Body of pancreas (tissue), 4 donors: ENCODE results near the gene NMNAT3.

ENCODE experiments used
- POLR2A ChIP-seq, 3 donors: fragments of 450-650 bp; IDR thresholded peaks; one replicate each; pipeline ENCODE4 v1.6.1; 2016; ENCODE audit warnings: antibody characterized with exemption in 3 of 3, mild to moderate bottlenecking in 2 of 3
- TF ChIP-seq, protein P1 (sequence below), 7 experiments: fragments of 450-650 bp in 4 of 7; fragments of 200-600 bp in 3 of 7; sonication (generic) in 3 of 7; IDR thresholded peaks; one replicate each; pipeline ENCODE4 v1.5.1; 2016 to 2019; ENCODE audit warnings: antibody characterized with exemption in 7 of 7

GRCh38 chr3:139679220-139679775 lies 1.5 kb upstream of the NMNAT3 start:
- TF ChIP-seq, protein P1, sequence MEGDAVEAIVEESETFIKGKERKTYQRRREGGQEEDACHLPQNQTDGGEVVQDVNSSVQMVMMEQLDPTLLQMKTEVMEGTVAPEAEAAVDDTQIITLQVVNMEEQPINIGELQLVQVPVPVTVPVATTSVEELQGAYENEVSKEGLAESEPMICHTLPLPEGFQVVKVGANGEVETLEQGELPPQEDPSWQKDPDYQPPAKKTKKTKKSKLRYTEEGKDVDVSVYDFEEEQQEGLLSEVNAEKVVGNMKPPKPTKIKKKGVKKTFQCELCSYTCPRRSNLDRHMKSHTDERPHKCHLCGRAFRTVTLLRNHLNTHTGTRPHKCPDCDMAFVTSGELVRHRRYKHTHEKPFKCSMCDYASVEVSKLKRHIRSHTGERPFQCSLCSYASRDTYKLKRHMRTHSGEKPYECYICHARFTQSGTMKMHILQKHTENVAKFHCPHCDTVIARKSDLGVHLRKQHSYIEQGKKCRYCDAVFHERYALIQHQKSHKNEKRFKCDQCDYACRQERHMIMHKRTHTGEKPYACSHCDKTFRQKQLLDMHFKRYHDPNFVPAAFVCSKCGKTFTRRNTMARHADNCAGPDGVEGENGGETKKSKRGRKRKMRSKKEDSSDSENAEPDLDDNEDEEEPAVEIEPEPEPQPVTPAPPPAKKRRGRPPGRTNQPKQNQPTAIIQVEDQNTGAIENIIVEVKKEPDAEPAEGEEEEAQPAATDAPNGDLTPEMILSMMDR (IDR thresholded peaks at IDR 0.05): no peak
- no peak for TF ChIP-seq POLR2A (IDR thresholded peaks at IDR 0.05)
